SK-N-SH treated with all-trans-retinoic acid at 6 μM for 48 hours (cell line): Measurements from ENCODE around the gene ENC1.

Experiments
- ATAC-seq: fragments of 200-7000 bp; cut with Tn5 transposase; 3 replicates; pipeline ENCODE4 v1.9.1; 2020; ENCODE audit warnings: mild to moderate bottlenecking, moderate library complexity
- ARNTL ChIP-seq: fragments of 450-650 bp; formaldehyde crosslinking; IDR thresholded peaks from 2 replicates; pipeline ENCODE4 v1.5.0; 2020; ENCODE audit warnings: low read depth, mild to moderate bottlenecking, moderate library complexity, borderline replicate concordance
- GLIS3 ChIP-seq: fragments of 250-450 bp; sonication (Bioruptor Pico); IDR thresholded peaks from 2 replicates; pipeline ENCODE4 v1.5.0; 2020; ENCODE audit warnings: mild to moderate bottlenecking, moderate library complexity
- TCF4 ChIP-seq: fragments of 250-450 bp; sonication (Bioruptor Pico); IDR thresholded peaks from 2 replicates; pipeline ENCODE4 v1.8.0; 2021; ENCODE audit warnings: mild to moderate bottlenecking, moderate library complexity, borderline replicate concordance
- TOX ChIP-seq: fragments of 250-450 bp; sonication (Bioruptor Pico); IDR thresholded peaks from 2 replicates; pipeline ENCODE4 v1.8.0; 2021; ENCODE audit warnings: mild to moderate bottlenecking, moderate library complexity, borderline replicate concordance
- TF ChIP-seq, protein P1 (sequence below): fragments of 250-450 bp; sonication (Bioruptor Pico); IDR thresholded peaks from 2 replicates; pipeline ENCODE4 v1.5.0; 2020; ENCODE audit warnings: mild to moderate bottlenecking, moderate library complexity

ENC1 gene

GRCh38 chr5:74578356-74579044 is 62.0 kb downstream of the ENC1 start:
- no peak for ATAC-seq
- TF ChIP-seq TOX (CRISPR knock-in tag): no peak
- TF ChIP-seq TCF4 (CRISPR knock-in tag): no peak
- TF ChIP-seq ARNTL (CRISPR knock-in tag): no peak
- no peak for TF ChIP-seq GLIS3 (CRISPR knock-in tag)
- TF ChIP-seq, protein P1, sequence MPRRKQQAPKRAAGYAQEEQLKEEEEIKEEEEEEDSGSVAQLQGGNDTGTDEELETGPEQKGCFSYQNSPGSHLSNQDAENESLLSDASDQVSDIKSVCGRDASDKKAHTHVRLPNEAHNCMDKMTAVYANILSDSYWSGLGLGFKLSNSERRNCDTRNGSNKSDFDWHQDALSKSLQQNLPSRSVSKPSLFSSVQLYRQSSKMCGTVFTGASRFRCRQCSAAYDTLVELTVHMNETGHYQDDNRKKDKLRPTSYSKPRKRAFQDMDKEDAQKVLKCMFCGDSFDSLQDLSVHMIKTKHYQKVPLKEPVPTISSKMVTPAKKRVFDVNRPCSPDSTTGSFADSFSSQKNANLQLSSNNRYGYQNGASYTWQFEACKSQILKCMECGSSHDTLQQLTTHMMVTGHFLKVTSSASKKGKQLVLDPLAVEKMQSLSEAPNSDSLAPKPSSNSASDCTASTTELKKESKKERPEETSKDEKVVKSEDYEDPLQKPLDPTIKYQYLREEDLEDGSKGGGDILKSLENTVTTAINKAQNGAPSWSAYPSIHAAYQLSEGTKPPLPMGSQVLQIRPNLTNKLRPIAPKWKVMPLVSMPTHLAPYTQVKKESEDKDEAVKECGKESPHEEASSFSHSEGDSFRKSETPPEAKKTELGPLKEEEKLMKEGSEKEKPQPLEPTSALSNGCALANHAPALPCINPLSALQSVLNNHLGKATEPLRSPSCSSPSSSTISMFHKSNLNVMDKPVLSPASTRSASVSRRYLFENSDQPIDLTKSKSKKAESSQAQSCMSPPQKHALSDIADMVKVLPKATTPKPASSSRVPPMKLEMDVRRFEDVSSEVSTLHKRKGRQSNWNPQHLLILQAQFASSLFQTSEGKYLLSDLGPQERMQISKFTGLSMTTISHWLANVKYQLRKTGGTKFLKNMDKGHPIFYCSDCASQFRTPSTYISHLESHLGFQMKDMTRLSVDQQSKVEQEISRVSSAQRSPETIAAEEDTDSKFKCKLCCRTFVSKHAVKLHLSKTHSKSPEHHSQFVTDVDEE (CRISPR knock-in tag): no peak
